ENCODE data around the gene BEST2.
"Not testable (repeated sequence)": the region's sequence is repeated elsewhere in the genome, so short reads cannot be mapped to it uniquely, and the experiment has no call there.

BEST2 gene

GRCh38 chr19:12751635-12752034 lies at the start of gene BEST2:
TSS of gene BEST2 (plus strand) at chr19:12751791. CDS start at chr19:12752593, 802 bp downstream.
- no peak for DNase-seq

DNA sequence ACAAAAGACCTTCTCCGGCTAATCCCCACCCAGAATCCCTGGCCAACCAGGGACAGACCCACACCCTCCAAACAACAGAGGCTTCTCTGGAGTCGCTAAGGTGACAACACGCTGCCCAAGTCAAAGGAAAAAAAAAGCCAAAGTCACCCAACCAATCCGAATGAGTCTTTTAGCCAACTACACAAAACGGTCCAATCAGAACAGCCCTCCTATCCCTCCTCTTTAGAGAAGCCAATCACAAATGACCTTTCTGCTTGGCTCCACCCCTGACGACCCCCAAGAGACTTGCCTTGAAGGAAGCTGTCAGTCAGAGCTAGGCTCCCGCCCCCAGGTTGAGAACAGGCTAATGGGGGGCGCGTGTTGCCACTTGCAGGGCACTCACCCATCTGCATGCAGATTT lies 48.5 kb upstream of the BEST2 start:
- no peak for DNase-seq

- DNase-seq: no peak
Observed at GRCh38 chr19:12705169-12705568, 46.4 kb upstream of the BEST2 start.

- DNase-seq: no peak
Observed at GRCh38 chr19:12705654-12706331, 45.8 kb upstream of the BEST2 start.

- DNase-seq: no peak
Observed at GRCh38 chr19:12706332-12706718, 45.3 kb upstream of the BEST2 start.

DNA sequence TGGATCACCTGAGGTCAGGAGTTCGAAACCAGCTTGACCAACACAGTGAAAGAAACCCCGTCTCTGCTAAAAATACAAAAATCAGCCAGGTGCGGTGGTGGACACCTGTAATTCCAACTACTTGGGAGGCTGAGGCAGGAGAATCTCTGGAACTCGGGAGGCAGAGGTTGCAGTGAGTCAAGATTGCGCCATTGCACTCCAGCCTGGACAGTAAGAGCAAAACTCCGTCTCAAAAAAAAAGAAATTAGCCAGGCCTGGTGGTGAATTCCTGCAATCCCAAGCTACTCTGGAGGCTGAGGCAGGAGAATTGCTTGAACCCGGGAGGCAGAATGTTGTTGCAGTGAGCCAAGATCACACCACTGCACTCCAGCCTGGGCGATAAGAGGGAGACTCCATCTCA lies 43.0 kb upstream of the BEST2 start:
- no peak for DNase-seq

DNA sequence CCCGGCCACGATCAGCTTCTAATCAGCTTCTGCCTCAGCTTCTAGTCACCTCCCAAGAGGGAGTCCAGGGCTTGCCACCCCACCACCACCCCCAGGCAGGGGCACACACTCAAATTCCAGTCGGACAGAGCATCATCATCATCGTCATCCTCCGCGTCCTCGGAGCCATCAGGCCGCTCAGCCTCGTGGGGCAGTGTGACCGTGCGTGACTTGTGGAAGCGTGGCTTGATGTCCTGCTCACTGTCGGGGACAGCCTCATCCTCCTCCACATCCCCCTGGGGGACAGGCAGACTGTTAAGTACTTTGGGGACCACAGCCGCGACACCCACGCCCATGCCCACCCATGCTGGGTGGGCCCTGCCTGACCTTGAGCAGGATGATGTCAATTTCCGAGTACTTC lies 40.4 kb upstream of the BEST2 start:
- no peak for DNase-seq

- DNase-seq: not testable (repeated sequence)
Observed at GRCh38 chr19:12712077-12712476, 39.5 kb upstream of the BEST2 start.

- not testable (repeated sequence) for DNase-seq
Observed at GRCh38 chr19:12713304-12713703, 38.3 kb upstream of the BEST2 start.

DNA sequence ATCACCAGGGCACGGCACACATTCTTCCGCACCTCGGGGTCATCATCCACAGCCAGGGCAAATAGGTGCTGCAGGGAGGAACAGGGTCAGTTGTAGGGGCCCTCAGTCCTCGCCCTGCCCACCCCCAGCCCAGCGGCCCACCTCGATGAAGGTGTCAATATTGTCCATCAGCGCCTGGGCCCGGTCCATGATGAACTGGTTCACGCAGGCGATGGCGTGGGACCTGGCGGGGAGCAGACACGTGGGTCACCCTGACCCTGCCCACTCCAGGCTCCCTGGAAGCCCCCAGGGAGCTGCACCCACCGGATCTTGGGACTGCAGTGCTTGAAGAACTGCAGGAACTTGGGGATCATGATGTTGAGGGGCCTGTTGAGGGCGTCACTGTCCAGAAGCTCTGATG lies 36.5 kb upstream of the BEST2 start:
- DNase-seq: no peak

DNA sequence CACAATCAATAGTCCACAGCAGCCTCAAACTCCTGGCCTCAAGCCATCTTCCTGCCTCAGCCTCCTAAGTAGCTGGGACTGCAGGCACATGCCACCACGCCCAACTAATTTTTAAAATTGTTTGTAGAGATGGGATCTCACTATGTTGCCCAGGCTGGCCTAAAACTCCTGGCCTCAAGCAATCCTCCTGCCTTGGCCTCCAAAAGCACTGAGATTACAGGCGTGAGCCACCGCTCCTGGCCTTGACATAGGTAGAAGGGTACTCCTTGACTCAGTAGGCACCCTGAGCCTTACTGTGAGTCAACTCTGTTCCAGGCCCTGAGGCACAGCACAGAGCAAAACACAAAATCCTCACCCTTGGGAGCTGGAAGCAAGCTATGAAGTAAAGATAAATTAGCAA lies 35.7 kb upstream of the BEST2 start:
- no peak for DNase-seq

DNA sequence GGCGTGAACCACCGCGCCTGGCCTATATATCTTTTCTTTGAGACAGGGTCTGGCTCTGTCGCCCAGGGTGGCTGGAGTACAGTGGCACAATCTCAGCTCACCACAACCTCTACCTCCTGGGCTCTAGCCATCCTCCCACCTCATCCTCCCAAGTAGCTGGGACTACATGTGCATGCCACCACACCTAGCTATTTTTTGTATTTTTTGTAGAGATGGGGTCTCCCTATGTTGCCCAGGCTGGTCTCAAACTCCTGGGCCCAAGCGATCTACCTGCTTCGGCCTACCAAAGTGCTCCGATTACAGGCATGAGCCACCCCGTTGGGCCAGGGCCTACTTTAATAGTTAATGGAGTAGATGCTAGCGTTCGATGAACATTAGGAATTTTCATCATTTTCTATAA lies 31.3 kb upstream of the BEST2 start:
- no peak for DNase-seq

GRCh38 chr19:12720851-12721655 lies 30.5 kb upstream of the BEST2 start:
- no peak for DNase-seq

DNA sequence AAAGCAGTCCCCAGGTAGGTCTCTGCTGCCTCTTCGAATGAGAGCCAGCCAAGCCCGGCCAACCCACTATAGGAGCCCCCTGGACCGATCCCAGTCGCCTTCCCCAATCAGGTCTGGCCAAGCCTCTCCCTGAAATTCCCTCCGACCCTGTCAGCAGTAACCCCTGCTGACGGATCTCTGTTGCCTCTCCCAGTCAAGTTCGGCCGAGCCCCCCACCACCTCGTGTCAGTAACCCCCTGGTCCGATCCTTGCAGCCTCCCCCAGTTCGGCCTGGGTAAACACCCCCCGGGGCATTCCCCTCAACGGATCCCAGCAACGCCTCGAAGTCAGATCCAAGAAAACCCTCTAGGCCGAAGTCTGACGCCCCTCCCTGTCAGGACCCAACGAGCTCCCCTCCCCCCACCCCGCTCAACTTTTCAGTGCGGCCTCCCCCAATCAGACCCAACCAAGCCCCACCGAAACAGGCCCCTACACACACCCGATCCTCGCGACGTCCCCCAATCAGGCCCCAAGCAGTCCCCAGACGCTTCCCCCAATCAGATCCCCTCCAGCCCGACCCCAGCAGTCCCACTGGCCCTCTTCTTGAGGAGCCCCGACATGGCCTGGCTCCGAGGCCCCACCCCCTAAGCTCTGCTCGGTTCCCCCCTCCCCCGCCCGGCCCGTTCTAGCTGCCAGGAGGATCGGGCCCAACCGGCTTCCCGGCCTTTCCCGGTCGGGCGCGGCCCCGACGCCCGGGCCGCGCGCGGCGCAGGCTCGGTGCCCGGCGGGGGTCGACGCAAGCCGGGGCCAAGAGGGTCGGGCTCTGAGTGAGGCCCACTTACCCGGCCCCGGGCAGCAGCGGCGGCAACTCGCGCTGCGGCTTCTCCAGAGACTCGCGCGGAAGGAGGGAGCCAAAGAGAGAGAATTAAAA lies 29.7 kb upstream of the BEST2 start:
- peak; percentile 41 to 45 for DNase-seq

DNA sequence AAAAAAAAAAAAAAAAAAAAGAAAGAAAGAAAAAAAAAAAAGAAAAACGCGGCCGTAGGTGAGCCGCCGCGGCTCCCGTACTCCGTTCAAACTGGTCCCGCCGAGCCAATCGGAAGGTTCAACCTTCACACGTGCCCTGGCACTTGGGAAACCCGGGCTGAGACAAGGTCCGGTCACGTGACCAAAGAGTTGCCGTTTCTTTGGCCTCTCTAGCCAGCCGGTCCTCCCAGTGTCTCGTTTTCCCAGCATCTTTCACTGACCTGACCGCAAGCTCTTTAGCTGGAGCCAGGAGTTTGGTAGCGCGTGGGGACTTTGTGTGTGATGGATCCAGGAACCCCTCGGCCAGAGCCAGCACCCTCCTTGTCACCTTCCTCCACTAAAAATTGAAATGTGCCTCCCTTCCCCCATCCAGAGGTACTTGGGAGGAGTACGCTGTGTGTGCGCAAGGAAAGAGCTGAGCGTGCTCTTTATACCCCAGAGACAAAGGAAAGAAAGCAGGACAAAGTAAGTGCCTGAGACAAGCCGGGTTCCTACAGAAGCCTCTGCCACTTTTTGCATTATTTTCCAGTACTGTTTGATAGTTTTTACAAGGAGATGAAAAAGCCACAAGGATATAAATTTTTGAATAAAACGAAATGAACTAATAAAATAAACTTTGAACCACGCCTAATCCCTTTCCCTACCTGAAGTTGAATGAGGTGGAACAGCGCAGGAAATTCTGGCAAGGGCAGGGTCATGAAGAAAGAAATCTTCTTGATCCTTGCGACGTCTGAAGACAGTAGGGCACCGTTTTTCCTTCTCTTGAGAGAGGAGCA lies 28.8 kb upstream of the BEST2 start:
- peak; percentile 83 to 85 for DNase-seq

DNA sequence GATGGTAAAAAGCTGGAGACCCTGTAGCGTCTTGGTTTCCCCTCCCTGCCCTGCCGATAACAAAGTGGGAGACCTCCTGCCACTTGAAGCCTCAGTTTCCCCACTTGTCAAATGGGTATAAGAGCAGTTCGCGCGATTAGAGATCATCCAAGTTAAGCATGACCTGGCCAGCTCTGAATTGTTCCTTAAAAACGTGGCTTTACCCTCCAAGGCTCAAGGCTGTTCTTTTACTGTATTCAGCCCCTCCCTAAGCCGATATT lies 28.3 kb upstream of the BEST2 start:
- no peak for DNase-seq

- DNase-seq: peak; percentile 62 to 65
Observed at GRCh38 chr19:12723641-12724426, 27.8 kb upstream of the BEST2 start, which contains the start of gene TNPO2. TSS of gene TNPO2 (minus strand) at chr19:12723932. CDS start at chr19:12720977, 2,955 bp downstream.

DNA sequence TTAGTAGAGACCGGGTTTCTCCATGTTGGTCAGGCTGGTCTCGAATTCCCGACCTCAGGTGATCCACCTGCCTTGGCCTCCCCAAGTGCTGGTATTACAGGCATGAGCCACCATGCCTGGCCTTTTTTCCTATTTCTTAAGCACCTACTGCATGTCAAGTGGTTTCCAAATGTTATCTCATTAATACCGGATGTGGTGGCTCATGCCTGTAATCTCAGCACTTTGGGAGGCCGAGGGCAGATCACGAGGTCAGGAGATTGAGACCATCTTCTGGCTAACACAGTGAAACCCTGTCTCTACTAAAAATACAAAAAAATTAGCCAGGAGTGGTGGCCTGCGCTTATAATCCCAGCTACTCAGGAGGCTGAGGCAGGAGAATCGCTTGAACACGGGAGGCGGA lies 26.0 kb upstream of the BEST2 start:
- DNase-seq: not testable (repeated sequence)

- DNase-seq: no peak
Observed at GRCh38 chr19:12726988-12727316, 24.6 kb upstream of the BEST2 start.

GRCh38 chr19:12727745-12728433 lies 23.7 kb upstream of the BEST2 start:
- DNase-seq: no peak

GRCh38 chr19:12730064-12730463 lies 21.5 kb upstream of the BEST2 start:
- no peak for DNase-seq

All from stimulated activated CD4-positive, alpha-beta T cell treated with anti-CD3 and anti-CD28 coated beads, Interleukin-2, amount 100 ng/mL, for 48 hours (primary cell).